SK-N-SH (cell line): ENCODE measurements around the gene BIRC3. TPM values are rescaled to one million over a fixed set of nuclear protein-coding genes. Genes with fewer than 3 reads are reported as not detected.

Experiments used
- CTCF ChIA-PET: fragments of 300-600, 350-600 bp; formaldehyde crosslinking; extraction: SDS; loops from one replicate; lab custom pipeline; 2021; lab: Yijun Ruan, JAX
- POLR2A ChIA-PET: fragments of 350-600 bp; sonication (Branson Sonifier 250); formaldehyde crosslinking; extraction: SDS; loops from one replicate; lab custom pipeline; 2020; ENCODE audit warnings: antibody characterized with exemption, inconsistent platforms; lab: Yijun Ruan, JAX
- DNase-seq: peaks from one replicate; pipeline ENCODE4 v3.0.0; 2012
- H2AFZ ChIP-seq: fragments of 200-600 bp; sonication (generic); 2 replicates; pipeline ENCODE4 v1.8.1; 2016; ENCODE audit warnings: antibody characterized with exemption, mild to moderate bottlenecking, low read depth
- H3F3A ChIP-seq: fragments of 200-600 bp; sonication (generic); replicated peaks from 2 replicates; pipeline ENCODE3; 2016; ENCODE audit warnings: antibody characterized with exemption, mild to moderate bottlenecking; ENCODE audit not compliant: insufficient read depth
- H3K27ac ChIP-seq, 2 experiments: fragments of 200-500 bp in 1 of 2; fragments of 200-600 bp in 1 of 2; sonication (Bioruptor generic) in 1 of 2; sonication (generic), shearing (Covaris generic) in 1 of 2; 2 replicates each; pipeline versions ENCODE4 v1.5.1 to v1.6.1; 2014 to 2016; ENCODE audit warnings: low read depth in 2 of 2, inconsistent platforms in 1 of 2, low read length in 1 of 2, mild to moderate bottlenecking in 1 of 2, mixed read lengths in 1 of 2
- H3K27me3 ChIP-seq: fragments of 200-600 bp; sonication (generic), shearing (Covaris generic); 2 replicates; pipeline ENCODE4 v1.6.1; 2016; ENCODE audit warnings: mixed run types; ENCODE audit not compliant: insufficient read depth
- H3K36me3 ChIP-seq, 2 experiments: fragments of 200-500 bp in 1 of 2; fragments of 200-600 bp in 1 of 2; sonication (Bioruptor generic) in 1 of 2; sonication (generic) in 1 of 2; replicated peaks in 1 of 2; 2 replicates each; pipeline versions ENCODE3 to v1.5.1; 2014 to 2016; ENCODE audit warnings: low read length in 1 of 2, mild to moderate bottlenecking in 1 of 2; ENCODE audit not compliant: insufficient read depth in 2 of 2, control insufficient read depth in 1 of 2
- H3K4me1 ChIP-seq, 2 experiments: fragments of 200-500 bp in 1 of 2; fragments of 200-600 bp in 1 of 2; sonication (Bioruptor generic) in 1 of 2; sonication (generic), shearing (Covaris generic) in 1 of 2; 2 replicates each; pipeline versions ENCODE4 v1.5.1 to v1.6.1; 2014 to 2016; ENCODE audit warnings: low read depth in 1 of 2, low read length in 1 of 2, mixed run types in 1 of 2; ENCODE audit not compliant: insufficient read depth in 2 of 2, control insufficient read depth in 1 of 2
- H3K4me2 ChIP-seq: fragments of 200-600 bp; sonication (generic), shearing (Covaris generic); 2 replicates; pipeline ENCODE4 v1.6.1; 2017; ENCODE audit warnings: mixed run types
- H3K4me3 ChIP-seq, 2 experiments: fragments of 200-500 bp in 1 of 2; fragments of 200-600 bp in 1 of 2; sonication (Bioruptor generic) in 1 of 2; sonication (generic), shearing (Covaris generic) in 1 of 2; 2 replicates each; pipeline versions ENCODE4 v1.5.1 to v1.8.1; 2014 to 2016; ENCODE audit warnings: low read depth in 2 of 2, inconsistent platforms in 1 of 2, low read length in 1 of 2, mild to moderate bottlenecking in 1 of 2, mixed read lengths in 1 of 2, moderate library complexity in 1 of 2
- H3K79me2 ChIP-seq: fragments of 200-600 bp; sonication (generic); 2 replicates; pipeline ENCODE4 v1.8.1; 2017; ENCODE audit warnings: mild to moderate bottlenecking; ENCODE audit not compliant: insufficient read depth
- H3K9ac ChIP-seq: fragments of 200-600 bp; sonication (generic); 2 replicates; pipeline ENCODE4 v1.6.1; 2017; ENCODE audit warnings: mixed run types
- H3K9me2 ChIP-seq: fragments of 200-600 bp; sonication (generic); 2 replicates; pipeline ENCODE4 v1.6.1; 2017; ENCODE audit warnings: mixed run types
- H3K9me3 ChIP-seq: fragments of 200-600 bp; sonication (generic); 2 replicates; pipeline ENCODE4 v1.6.1; 2017; ENCODE audit warnings: mixed run types, mild to moderate bottlenecking, moderate library complexity
- H4K20me1 ChIP-seq: fragments of 200-600 bp; sonication (generic); 2 replicates; pipeline ENCODE4 v1.6.1; 2017; ENCODE audit warnings: mild to moderate bottlenecking, mixed run types; ENCODE audit not compliant: insufficient read depth
- CTCF ChIP-seq: fragments of 200-600 bp; sonication (generic); IDR thresholded peaks from 2 replicates; pipeline ENCODE4 v1.6.1; 2017; ENCODE audit warnings: antibody characterized with exemption, mild to moderate bottlenecking, moderate library complexity
- ELF1 ChIP-seq: IDR thresholded peaks from 2 replicates; pipeline ENCODE4 v1.4.0; 2012
- EP300 ChIP-seq, 2 experiments: IDR thresholded peaks; 2 replicates each; pipeline versions ENCODE4 v1.4.0 to v1.6.1; 2012; ENCODE audit warnings: borderline replicate concordance in 1 of 2, low read depth in 1 of 2, low read length in 1 of 2
- EZH2phosphoT487 ChIP-seq: fragments of 200-600 bp; sonication (generic); IDR thresholded peaks from 2 replicates; pipeline ENCODE4 v1.6.1; 2017; ENCODE audit warnings: low read depth, mixed run types, mild to moderate bottlenecking, antibody characterized with exemption, moderate library complexity, borderline replicate concordance
- FOSL2 ChIP-seq: IDR thresholded peaks from 2 replicates; pipeline ENCODE4 v1.4.0; 2012; ENCODE audit warnings: low read depth, mild to moderate bottlenecking, moderate library complexity, borderline replicate concordance
- FOXJ3 ChIP-seq: sonication (generic); formaldehyde crosslinking; IDR thresholded peaks from 2 replicates; pipeline ENCODE4 v1.5.1; 2020; ENCODE audit warnings: mild to moderate bottlenecking, missing genetic modification reagents
- GABPA ChIP-seq: IDR thresholded peaks from 2 replicates; pipeline ENCODE4 v1.4.0; 2012; ENCODE audit warnings: low read depth, mild to moderate bottlenecking
- GATA2 ChIP-seq: sonication (generic); formaldehyde crosslinking; IDR thresholded peaks from 2 replicates; pipeline ENCODE4 v1.5.0; 2020; ENCODE audit warnings: mild to moderate bottlenecking, missing genetic modification reagents
- JUND ChIP-seq: IDR thresholded peaks from 2 replicates; pipeline ENCODE4 v1.4.0; 2012
- MEF2A ChIP-seq: IDR thresholded peaks from 2 replicates; pipeline ENCODE4 v1.4.0; 2012; ENCODE audit warnings: low read depth, borderline replicate concordance
- MXI1 ChIP-seq: IDR thresholded peaks from 2 replicates; pipeline ENCODE4 v1.6.1; 2012; ENCODE audit warnings: mild to moderate bottlenecking, low read depth, low read length, improper control_type of control experiment
- NFIC ChIP-seq: IDR thresholded peaks from 2 replicates; pipeline ENCODE4 v1.4.0; 2012; ENCODE audit warnings: borderline replicate concordance
- NRF1 ChIP-seq: IDR thresholded peaks from 2 replicates; pipeline ENCODE4 v1.6.1; 2012; ENCODE audit warnings: low read depth, mild to moderate bottlenecking, low read length
- PBX3 ChIP-seq: IDR thresholded peaks from 2 replicates; pipeline ENCODE4; 2012
- POLR2AphosphoS5 ChIP-seq: IDR thresholded peaks from 2 replicates; pipeline ENCODE4 v1.6.1; 2012; ENCODE audit warnings: low read depth, low read length
- RAD21 ChIP-seq: IDR thresholded peaks from 2 replicates; pipeline ENCODE4 v1.6.1; 2012; ENCODE audit warnings: mild to moderate bottlenecking, low read length
- RCOR1 ChIP-seq: fragments of 150-350 bp; IDR thresholded peaks from 2 replicates; pipeline ENCODE4 v1.6.1; 2017; ENCODE audit warnings: antibody characterized with exemption, low read length
- REST ChIP-seq: IDR thresholded peaks from 2 replicates; pipeline ENCODE4 v1.6.1; 2012; ENCODE audit warnings: mild to moderate bottlenecking, low read depth, low read length, moderate library complexity
- RXRA ChIP-seq: IDR thresholded peaks from 2 replicates; pipeline ENCODE4 v1.4.0; 2012; ENCODE audit warnings: low read depth, mild to moderate bottlenecking, borderline replicate concordance
- SIN3A ChIP-seq: IDR thresholded peaks from 2 replicates; pipeline ENCODE4 v1.6.1; 2012; ENCODE audit warnings: low read depth, mild to moderate bottlenecking, low read length, moderate library complexity, borderline replicate concordance
- SMC3 ChIP-seq: IDR thresholded peaks from 2 replicates; pipeline ENCODE4 v1.6.1; 2012; ENCODE audit warnings: low read depth, low read length, improper control_type of control experiment
- TAF1 ChIP-seq: IDR thresholded peaks from 2 replicates; pipeline ENCODE4 v1.6.1; 2012; ENCODE audit warnings: low read depth, mild to moderate bottlenecking, low read length, moderate library complexity, borderline replicate concordance
- TCF12 ChIP-seq: IDR thresholded peaks from 2 replicates; pipeline ENCODE4 v1.4.0; 2012
- TEAD4 ChIP-seq: IDR thresholded peaks from 2 replicates; pipeline ENCODE4 v1.4.0; 2012; ENCODE audit warnings: mild to moderate bottlenecking, borderline replicate concordance; ENCODE audit not compliant: insufficient read depth
- USF1 ChIP-seq: IDR thresholded peaks from 2 replicates; pipeline ENCODE4 v1.4.0; 2012; ENCODE audit warnings: low read depth, borderline replicate concordance
- USF2 ChIP-seq: fragments of 150-350 bp; IDR thresholded peaks from 2 replicates; pipeline ENCODE4 v1.6.1; 2017; ENCODE audit warnings: antibody characterized with exemption, low read length, low read depth, borderline replicate concordance
- WGBS: methylation state at CpG from one replicate; pipeline ENCODE4 v1.1.6; 2017; ENCODE audit warnings: low lambda C conversion rate; 5-methylcytosine and 5-hydroxymethylcytosine counted together
- polyA plus RNA-seq, 3 experiments: library from polyadenylated mRNA; depleted of rRNA; stranded (reverse); fragments of >200 nt; gene quantifications; 2 replicates each; pipeline ENCODE4 v1.2.3, GENCODE V29; 2012

The BIRC3 gene
- polyA plus RNA-seq, 1 of the 3 experiments (the other 2 are of a cell fraction), result 0.46 TPM

- Histone ChIP-seq H3K27me3 (no peaks in the 10 kb centered on the region), H3K4me1 (peaks cover 19 to 20% of the 10 kb centered on the region in 2 experiments), H2AFZ (0 out of 2 replicates have a peak overlapping the region, but pooled peaks have one; percentile 90), H3K9me2 (no peaks in the 10 kb centered on the region), H3K4me3 (peak overlapping the region; percentile 38 to 48; a peak in 2 of 4 replicates), H4K20me1 (no peaks in the 10 kb centered on the region), H3K36me3 (no peaks in the 10 kb centered on the region), H3K9me3 (no peaks in the 10 kb centered on the region), H3F3A (peaks cover 12% of the 10 kb centered on the region), H3K4me2 (peak overlapping the region; percentile 73), H3K79me2 (no peaks in the 10 kb centered on the region), H3K27ac (peak overlapping the region; percentile 33 to 84; a peak in 3 of 4 replicates), H3K9ac (0 out of 2 replicates have a peak overlapping the region, but pooled peaks have one; percentile 34)
- 10% methylated on average over 3 of the region's 3 CpGs for WGBS
- ChIA-PET POLR2A (interaction anchor here (0.9 kb wide), 1 partner anchor 26 kb away, joined by 3 read pairs; no protein-coding TSS in a partner anchor), CTCF (interaction anchor here (0.6 to 5.4 kb wide), 26 partner anchors 8 to 377 kb away, joined by 3 to 40 read pairs (median 5); no protein-coding TSS in a partner anchor)
- DNase-seq, result no peak
- TF ChIP-seq SIN3A (no peak), RXRA (no peak), RAD21 (no peak), ELF1 (peak; percentile 15; the same call in 1 of the 2 replicates), GABPA (no peak), MXI1 (no peak), GATA2 (CRISPR knock-in tag) (peak; percentile 81), REST (peak; percentile 37; the same call in 1 of the 2 replicates), EP300 (IDR thresholded peaks at IDR 0.05; ENCODE audit: borderline replicate concordance in 1 of 2, low read depth in 1 of 2, low read length in 1 of 2) (peak; percentile 61; a peak in 3 of 4 replicates), JUND (peak; percentile 65; the same call in 1 of the 2 replicates), USF2 (no peak), PBX3 (peak; percentile 77), EZH2phosphoT487 (no peak), MEF2A (no peak), CTCF (no peak), SMC3 (no peak), TCF12 (peak; percentile 90), USF1 (no peak), RCOR1 (peak; percentile 49; the same call in 1 of the 2 replicates), NRF1 (no peak), TAF1 (no peak), FOSL2 (0 out of 2 replicates have a peak, but pooled peaks have one; percentile 6), POLR2AphosphoS5 (peak; percentile 28; the same call in 1 of the 2 replicates), FOXJ3 (CRISPR knock-in tag) (peak; percentile 69), NFIC (peak; percentile 85), TEAD4 (peak; percentile 83; the same call in 1 of the 2 replicates)
Measured at GRCh38 chr11:102288725-102289083, 28.6 kb upstream of the BIRC3 start.
